Retinal pigment epithelial cell (primary cell): ENCODE measurements around the gene DNMT1.

Experiments used
- DNase-seq: peaks from one replicate; pipeline ENCODE4 v3.0.0-alpha.2; 2010; ENCODE audit warnings: low read depth
- H3K4me3 ChIP-seq: 2 replicates; pipeline ENCODE4 v1.5.1; 2011; ENCODE audit warnings: mild to moderate bottlenecking, low read length, control low read depth, moderate library complexity
- TF ChIP-seq, protein P1 (sequence below): conservative IDR thresholded peaks from 2 replicates; pipeline ENCODE4 v1.5.1; 2011; ENCODE audit warnings: low read depth, low read length, control low read depth, inconsistent platforms

Gene DNMT1

DNA sequence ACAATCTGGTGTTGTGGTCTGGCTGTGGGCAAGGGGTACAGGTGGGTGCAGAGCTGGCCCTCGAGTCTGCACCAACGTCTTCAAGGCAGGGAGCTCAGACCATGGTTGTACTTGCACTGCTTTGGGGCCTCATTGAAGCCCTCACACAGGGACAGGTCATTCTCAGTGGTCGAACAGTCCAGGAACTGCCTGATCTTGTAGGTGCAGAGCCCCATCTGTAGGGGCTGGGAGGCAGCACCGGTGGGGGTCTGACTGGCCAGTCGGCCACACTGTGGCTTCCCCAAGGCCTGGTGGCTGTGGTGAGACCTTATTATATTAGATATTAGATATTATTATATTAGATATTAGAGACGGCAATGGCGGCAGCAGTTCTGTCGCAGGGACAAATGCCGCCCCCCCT lies 22.3 kb upstream of the DNMT1 start:
- DNase-seq, result no peak
- TF ChIP-seq, protein P1, sequence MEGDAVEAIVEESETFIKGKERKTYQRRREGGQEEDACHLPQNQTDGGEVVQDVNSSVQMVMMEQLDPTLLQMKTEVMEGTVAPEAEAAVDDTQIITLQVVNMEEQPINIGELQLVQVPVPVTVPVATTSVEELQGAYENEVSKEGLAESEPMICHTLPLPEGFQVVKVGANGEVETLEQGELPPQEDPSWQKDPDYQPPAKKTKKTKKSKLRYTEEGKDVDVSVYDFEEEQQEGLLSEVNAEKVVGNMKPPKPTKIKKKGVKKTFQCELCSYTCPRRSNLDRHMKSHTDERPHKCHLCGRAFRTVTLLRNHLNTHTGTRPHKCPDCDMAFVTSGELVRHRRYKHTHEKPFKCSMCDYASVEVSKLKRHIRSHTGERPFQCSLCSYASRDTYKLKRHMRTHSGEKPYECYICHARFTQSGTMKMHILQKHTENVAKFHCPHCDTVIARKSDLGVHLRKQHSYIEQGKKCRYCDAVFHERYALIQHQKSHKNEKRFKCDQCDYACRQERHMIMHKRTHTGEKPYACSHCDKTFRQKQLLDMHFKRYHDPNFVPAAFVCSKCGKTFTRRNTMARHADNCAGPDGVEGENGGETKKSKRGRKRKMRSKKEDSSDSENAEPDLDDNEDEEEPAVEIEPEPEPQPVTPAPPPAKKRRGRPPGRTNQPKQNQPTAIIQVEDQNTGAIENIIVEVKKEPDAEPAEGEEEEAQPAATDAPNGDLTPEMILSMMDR, result no peak

DNA sequence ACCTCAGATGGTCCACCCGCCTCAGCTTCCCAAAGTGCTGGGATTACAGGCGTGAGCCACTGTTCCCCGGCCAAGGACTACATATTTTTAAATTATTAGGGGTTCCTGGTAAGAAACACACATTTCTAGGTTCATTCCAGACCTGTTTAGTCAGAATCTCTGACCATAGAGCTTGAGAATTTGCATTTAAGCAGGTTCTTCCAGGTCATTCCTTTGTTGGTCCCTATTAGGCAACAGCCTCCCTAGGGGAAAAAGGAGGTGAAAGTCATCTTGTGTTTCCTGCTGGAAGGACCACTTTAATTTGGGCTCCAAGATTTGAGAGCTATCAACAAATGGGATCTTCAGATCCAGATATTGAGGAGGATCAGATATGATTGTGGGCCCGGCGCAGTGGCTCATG lies 20.0 kb upstream of the DNMT1 start:
- DNase-seq, result no peak
- H3K4me3 ChIP-seq, result no peak overlapping the region
- TF ChIP-seq, protein P1, result no peak

More for the DNA sequence above, 22.3 kb upstream of the DNMT1 start:
- no peak overlapping the region for H3K4me3 ChIP-seq

DNA sequence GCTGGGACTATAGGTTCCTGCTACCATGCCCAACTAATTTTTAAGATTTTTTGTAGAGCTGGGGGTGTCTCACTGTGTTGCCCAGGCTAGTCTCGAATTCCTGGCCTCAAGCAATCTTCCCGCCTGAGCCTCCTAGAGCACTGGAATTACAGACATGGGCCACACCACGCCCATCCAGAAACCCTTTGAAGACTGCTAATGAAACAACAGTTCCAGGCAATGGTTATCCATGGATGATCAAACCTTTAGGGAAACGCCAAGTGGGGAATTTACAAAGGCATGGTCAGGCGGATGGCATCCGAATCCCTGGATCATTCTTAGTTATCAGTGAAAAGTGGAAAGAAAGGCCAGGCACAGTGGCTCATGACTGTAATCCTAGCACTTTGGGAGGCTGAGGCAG lies 16.9 kb upstream of the DNMT1 start:
- TF ChIP-seq, protein P1, result no peak
- no peak for DNase-seq
- no peak overlapping the region for H3K4me3 ChIP-seq

DNA sequence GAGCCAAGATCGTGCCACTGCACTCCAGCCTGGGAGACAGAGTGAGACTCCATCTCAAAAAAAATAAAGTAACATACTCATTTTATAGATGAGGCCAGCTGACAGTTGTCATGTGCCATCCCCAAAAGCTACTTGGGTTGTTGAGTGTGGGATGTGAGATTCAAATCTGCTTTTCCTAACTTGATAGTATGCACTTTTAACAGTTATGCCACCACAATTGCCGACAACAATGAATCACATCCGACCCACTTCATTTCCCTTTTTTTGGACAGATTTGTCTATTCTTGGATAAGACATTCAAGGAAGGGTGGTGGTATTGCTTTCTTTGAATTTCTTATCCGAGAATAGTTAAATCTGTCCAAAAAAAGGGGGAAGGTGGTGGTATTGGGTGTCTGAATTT lies 16.3 kb upstream of the DNMT1 start:
- no peak overlapping the region for H3K4me3 ChIP-seq
- no peak for DNase-seq
- TF ChIP-seq, protein P1, result no peak

DNA sequence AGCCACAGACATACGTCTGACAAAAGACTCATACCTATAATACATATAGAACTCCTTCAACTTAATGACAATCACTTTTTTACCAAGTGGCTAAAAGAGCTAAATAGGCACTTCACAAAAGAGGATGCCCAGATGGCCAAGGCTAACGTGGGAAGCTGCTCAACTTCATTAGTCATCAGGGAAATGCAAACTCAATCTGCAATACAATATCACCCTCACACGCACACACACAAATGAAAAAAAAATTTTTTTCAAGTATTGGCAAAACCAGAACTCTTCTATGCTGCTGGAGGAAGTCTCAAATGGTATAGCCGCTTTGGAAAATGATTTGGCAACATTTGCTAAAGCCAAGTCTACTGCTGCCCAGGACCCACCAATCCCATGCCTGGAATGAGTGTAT lies 14.6 kb upstream of the DNMT1 start:
- TF ChIP-seq, protein P1, result no peak
- no peak overlapping the region for H3K4me3 ChIP-seq
- DNase-seq, result no peak

DNA sequence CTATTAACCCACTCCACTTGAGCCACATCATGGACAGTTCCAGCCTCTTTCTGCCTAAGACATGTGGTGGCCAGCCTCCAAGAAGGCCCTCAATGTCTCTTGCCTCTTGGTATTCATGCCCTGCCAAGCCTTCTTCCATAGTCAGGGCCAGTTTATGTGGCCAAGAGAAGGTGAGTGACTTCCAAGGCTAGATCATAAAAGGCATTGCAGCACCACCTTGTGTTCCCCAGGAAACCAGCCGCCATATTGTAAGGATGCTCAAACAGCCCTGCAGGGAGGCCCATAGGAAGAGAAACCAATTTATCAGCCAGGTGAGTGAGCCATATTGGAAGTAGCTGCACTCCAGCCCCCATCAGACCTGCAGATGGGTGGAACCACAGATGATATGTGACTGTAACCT lies 12.3 kb upstream of the DNMT1 start:
- H3K4me3 ChIP-seq, result no peak overlapping the region
- no peak for DNase-seq
- TF ChIP-seq, protein P1, result no peak

DNA sequence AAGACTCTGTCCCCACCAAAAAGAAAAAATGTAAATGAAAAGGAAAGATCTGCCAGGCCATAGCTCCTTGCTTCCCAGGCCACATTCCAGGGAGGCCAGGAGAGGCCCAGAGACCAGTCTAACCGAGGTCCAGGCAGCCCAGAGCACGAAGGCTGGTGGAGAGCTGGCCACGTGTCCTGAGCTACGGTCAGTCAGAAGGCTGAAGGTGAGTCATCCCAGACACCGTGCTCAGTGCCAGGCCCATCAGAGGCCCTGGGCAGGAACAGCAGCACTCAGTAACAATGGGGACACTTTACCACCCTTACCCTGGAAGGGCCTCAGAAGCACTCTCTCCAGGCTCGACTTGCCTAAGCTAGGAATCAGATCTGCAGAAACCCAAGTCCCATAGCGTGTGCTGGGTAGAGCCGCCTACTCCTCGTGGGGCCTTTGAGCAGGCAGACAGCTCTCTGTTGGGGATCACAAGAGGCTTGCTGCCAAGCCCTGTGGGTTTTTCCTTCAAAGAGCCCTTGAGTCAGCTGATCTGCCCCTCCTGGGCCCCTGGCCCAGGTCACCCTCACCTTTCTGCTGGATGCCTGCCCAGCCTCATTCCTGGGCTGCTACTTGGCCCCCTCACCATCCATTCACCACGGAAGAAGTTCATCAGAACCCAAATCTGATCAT lies 11.6 kb upstream of the DNMT1 start:
- peak; percentile 59 for DNase-seq
- no peak overlapping the region for H3K4me3 ChIP-seq
- TF ChIP-seq, protein P1, result no peak
